ENCODE results near the gene SH3RF3.

Gene SH3RF3

GRCh38 chr2:109213646-109214433 lies 84.8 kb downstream of the SH3RF3 start:
- H3K36me3 ChIP-seq (ENCODE audit: control insufficient read depth, insufficient read depth, low read length), result no peaks in the 10 kb centered on the region
- no peak for TF ChIP-seq CTCF (IDR thresholded peaks at IDR 0.05; ENCODE audit: insufficient read depth, low read length, poor library complexity, severe bottlenecking)
- H3K27me3 ChIP-seq (replicated peaks; ENCODE audit: control insufficient read depth, insufficient read depth, low read length), result peaks cover 1% of the 10 kb centered on the region; the same call in 1 of the 2 replicates
- no peak overlapping the region for H3K4me3 ChIP-seq (replicated peaks; ENCODE audit: low read depth, low read length)
- DNase-seq (ENCODE audit: extremely low read depth, insufficient read length), result peak; percentile 56

GRCh38 chr2:109214651-109215371 lies 85.8 kb downstream of the SH3RF3 start:
- DNase-seq (ENCODE audit: extremely low read depth, insufficient read length), result no peak
- Histone ChIP-seq H3K4me3 (replicated peaks; ENCODE audit: low read depth, low read length) (no peak overlapping the region), H3K27me3 (replicated peaks; ENCODE audit: control insufficient read depth, insufficient read depth, low read length) (peaks cover 1% of the 10 kb centered on the region; the same call in 1 of the 2 replicates), H3K36me3 (ENCODE audit: control insufficient read depth, insufficient read depth, low read length) (no peaks in the 10 kb centered on the region)
- no peak for TF ChIP-seq CTCF (IDR thresholded peaks at IDR 0.05; ENCODE audit: insufficient read depth, low read length, poor library complexity, severe bottlenecking)

- no peak for DNase-seq (ENCODE audit: extremely low read depth, insufficient read length)
- no peak overlapping the region for H3K4me3 ChIP-seq (replicated peaks; ENCODE audit: low read depth, low read length)
- no peak for TF ChIP-seq CTCF (IDR thresholded peaks at IDR 0.05; ENCODE audit: insufficient read depth, low read length, poor library complexity, severe bottlenecking)
- H3K36me3 ChIP-seq (ENCODE audit: control insufficient read depth, insufficient read depth, low read length), result no peaks in the 10 kb centered on the region
- H3K27me3 ChIP-seq (replicated peaks; ENCODE audit: control insufficient read depth, insufficient read depth, low read length), result peaks cover 1% of the 10 kb centered on the region; the same call in 1 of the 2 replicates
Measured at GRCh38 chr2:109215866-109216265, 86.9 kb downstream of the SH3RF3 start.

- Histone ChIP-seq H3K36me3 (ENCODE audit: control insufficient read depth, insufficient read depth, low read length) (no peaks in the 10 kb centered on the region), H3K4me3 (replicated peaks; ENCODE audit: low read depth, low read length) (no peak overlapping the region), H3K27me3 (replicated peaks; ENCODE audit: control insufficient read depth, insufficient read depth, low read length) (peaks cover 1% of the 10 kb centered on the region; the same call in 1 of the 2 replicates)
- DNase-seq (ENCODE audit: extremely low read depth, insufficient read length), result no peak
- no peak for TF ChIP-seq CTCF (IDR thresholded peaks at IDR 0.05; ENCODE audit: insufficient read depth, low read length, poor library complexity, severe bottlenecking)
Measured at GRCh38 chr2:109216332-109216731, 87.3 kb downstream of the SH3RF3 start.

GRCh38 chr2:109217362-109218086 lies 88.5 kb downstream of the SH3RF3 start:
- DNase-seq (ENCODE audit: extremely low read depth, insufficient read length), result no peak
- no peak for TF ChIP-seq CTCF (IDR thresholded peaks at IDR 0.05; ENCODE audit: insufficient read depth, low read length, poor library complexity, severe bottlenecking)
- Histone ChIP-seq H3K4me3 (replicated peaks; ENCODE audit: low read depth, low read length) (no peak overlapping the region), H3K27me3 (replicated peaks; ENCODE audit: control insufficient read depth, insufficient read depth, low read length) (peaks cover 1% of the 10 kb centered on the region; the same call in 1 of the 2 replicates), H3K36me3 (ENCODE audit: control insufficient read depth, insufficient read depth, low read length) (no peaks in the 10 kb centered on the region)
